Measurements from ENCODE around the gene HCFC1.
A peak's percentile ranks its signal among the peaks of the same experiment; 100 is the strongest.

HCFC1 gene

DNA sequence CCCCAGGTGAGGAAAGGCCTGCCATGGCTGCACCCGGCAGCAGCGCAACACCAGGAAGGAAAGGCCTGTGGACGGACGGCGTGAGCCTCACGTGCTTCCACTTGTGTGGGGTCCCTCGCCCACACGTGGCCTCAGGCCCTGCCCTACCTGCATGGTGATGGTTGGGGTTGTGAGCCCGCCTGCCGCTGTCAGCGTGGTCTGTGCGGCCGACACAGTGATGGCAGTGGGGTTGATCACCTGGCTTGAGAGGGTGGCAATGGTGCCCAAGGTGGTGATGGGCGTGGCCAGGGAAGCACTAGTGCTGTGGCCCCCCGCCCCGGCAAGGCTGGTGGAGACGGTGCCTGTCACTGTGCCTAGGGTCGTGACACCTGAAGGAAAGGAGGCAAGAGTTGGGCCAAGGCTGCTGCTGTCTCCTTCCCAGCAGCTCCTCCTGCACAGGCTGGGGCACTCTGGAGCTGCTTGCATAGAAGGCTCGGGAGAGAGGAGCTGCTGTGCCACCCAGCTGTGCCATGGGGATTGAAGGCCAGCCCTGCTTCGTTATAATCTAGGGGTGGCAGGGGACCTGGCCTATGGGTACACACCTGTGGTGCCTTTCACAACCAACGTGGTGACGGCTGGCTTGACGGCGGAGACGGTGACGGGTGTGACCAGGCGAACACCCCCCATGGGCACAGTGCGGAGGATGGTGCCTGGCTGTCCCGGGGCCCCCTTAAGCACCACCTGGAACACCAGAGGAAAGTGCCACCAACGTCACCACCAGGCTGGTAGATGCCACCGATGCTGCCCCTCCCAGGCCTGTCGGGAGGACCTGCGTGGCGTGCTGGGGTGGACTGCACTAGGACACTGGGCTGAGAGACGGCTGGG, 15.3 kb downstream of the HCFC1 start:
- DNase-seq, result no peak

DNA sequence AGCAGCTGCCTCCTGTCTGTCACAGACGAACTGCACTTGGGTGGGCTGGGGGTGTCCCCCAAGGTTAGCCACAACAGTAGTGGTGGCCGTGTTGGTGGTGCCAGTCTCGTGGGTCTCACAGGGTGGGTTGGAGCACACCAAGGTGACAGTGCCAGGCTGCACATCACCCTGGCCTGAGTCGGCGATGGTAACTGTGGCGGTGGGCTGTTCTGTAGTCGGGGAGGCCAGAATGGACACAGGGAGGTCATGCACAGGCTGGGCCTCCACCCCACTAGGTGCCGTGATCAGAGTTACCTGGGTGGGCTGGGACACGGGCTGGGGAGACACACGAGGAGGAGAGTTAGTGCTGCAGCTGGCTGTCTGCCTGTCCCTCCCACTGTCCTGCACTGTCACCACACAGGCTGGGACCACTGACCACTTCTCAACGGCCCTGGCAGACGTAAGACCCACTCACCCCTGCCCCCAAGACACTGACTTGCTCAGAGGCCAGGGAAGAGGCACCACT, 16.3 kb downstream of the HCFC1 start:
- DNase-seq, result no peak

DNA sequence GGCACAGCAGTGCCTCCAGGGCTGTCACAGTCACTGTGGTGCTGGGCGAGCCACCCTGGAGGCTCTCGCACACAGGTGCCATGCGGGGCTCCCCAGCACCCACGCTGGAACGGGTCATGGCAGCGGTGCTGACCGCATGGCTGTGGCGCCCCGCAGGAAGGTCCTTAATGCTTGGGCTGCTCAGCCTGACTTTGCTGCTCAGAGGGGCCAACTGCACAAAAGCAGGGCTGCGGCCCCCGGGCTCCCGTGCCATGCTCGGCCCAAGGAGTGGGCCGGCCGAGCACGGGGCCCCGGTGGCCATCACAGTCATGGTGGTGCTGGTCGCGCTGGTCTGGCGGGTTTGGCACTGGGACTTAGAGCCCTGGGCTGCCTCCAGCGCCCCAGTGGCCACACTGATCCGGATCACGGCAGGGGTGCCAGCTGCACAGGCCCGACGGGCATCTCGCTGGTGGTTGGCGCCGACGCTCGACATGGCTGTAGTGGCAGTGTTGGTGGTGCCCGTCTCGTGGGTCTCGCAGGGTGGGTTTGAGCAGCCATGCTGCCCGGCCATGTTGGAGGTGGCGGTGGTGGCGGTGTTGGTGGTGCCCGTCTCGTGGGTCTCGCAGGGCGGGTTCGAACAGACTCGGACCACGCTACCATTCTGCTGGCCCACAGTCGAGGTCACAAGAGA, 16.9 kb downstream of the HCFC1 start:
- no peak for DNase-seq

DNA sequence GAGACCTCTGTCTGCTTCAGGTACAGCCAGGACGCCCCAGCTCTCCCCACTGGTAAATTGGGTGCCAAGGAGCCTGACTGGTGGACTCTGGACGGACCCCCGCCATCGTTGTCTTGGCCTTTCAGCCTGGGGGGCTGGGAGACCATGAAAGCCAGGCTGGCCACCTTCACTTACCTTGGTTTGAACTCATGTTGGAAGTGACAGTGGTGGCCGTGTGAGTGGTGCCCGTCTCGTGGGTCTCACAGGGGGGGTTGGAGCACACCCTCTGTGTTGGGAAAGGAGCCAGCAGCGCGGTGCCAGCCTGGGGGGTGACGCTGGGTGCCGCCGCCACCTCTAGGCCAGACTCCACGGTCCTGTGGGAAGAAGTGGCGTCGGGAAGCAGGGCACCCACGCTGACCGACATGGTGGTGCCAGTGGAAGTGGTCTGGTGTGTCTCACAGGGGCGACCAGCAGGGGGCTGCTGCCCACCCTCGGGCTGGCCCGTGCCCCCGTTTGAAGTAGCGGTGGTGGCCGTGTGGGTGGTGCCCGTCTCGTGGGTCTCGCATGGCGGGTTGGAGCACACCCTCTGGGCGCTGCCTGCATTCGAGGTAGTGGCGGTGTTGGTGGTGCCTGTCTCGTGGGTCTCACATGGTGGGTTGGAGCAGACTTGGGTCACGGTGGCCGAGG, 17.6 kb downstream of the HCFC1 start:
- DNase-seq, result no peak

DNA sequence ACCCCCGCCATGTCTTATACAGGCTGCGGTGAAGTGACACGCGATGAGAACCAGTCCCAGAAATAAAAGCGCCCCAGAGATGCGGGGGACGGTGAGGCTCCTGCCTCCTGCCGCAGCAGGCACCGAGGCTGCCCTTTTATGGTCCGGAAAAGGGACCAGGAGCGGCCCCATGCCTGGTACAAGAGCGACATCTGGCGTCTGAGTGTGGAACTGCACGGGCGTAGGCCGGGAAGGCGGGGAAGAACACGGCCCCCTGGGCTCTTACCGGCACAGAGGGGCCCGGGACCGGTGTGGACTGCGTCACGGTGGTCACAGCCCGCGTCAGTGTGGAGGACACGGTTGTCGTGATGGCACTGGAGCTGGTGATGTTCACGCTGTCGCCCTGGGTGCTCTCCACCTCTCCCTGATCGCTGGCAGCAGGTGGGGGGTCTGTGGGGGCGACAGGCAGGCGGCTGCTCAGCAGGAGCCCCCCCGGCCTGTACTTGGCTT, 18.2 kb downstream of the HCFC1 start:
- peak; percentile 16 to 48 for DNase-seq

DNA sequence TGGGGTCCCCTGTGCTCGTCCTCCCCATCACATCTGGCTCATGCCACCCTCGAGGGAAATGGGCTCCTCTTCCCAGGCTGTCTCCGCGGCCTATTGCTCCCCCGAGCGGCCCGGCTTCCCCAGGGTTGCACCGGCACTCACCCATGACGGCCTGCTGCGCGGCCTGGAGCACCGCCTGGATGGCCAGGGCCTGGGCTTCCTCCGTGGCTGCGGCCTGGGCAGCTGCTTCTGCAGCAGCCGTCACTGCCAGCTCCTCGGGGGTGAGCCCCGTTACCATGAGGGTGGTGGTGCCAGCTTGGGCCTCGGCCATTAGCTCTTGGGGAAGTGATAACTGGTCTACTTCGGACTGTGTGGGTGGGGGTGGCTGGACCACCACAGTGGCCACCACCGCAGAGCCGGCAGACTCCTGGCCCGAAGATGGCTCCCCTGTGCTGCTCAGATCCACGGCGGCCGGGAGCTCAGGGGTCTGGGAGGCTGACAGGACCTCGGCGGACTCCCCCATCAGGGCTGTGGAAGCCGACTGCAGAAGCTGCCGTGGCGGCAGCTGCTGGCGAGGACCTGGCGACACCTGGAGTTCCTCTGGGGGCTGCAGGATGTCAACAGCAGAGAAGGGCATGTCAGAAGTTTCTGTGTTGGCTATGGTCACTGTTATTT, 19.1 kb downstream of the HCFC1 start:
- no peak for DNase-seq

DNA sequence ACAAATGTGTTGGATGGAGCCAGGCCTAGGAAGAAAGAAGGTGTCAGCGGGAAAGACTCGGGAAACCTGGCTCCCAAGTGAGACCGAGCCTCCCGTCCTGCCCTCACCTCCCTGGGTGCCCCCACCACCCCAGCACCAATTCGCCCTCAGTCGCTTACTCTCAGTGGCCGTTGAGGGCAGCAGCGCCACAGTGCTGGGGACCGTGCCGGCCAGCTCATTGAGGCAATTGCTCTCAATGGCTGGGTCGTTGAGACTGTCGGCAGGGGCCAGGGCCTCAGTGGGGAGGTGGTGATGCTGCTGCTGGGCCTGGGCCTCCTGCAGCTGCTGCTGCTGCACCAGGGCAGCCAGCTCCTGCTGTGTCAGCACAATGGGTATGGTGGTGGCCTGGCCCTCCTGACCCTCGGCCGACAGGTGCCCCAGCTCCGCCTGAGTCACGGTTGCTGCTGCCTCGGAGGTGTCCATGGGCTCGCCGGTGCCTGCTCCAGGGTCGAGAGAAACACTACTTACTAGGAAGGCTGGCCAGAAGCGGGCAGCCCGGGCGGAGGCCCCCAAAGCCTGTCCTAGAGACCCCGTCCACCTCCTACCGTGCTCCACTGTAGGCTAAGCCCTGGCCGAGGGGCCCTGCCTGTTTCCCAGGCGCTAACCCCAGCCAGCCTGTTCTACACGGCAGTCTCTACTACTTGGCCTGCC, 19.8 kb downstream of the HCFC1 start:
- no peak for DNase-seq

DNA sequence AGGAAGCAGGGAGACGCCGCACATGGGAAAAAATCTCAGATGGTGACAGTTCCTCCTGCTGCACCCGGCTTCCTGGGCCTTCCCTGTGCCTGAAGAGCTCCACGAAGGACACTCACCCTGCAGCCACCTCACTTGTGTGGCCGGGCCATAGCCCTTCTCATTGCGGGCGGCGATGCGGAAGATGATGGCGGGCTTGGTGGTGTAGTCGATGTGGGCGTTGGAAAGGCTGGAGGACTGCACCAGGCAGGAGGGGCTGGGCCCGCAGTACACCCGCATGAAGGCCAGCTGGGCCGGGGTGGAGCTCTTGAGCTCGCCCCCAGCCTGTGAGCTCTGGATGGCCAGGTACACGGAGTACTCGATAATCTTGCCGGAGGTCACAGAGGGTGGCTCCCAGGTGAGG, 21.5 kb downstream of the HCFC1 start:
- DNase-seq, result no peak

DNA sequence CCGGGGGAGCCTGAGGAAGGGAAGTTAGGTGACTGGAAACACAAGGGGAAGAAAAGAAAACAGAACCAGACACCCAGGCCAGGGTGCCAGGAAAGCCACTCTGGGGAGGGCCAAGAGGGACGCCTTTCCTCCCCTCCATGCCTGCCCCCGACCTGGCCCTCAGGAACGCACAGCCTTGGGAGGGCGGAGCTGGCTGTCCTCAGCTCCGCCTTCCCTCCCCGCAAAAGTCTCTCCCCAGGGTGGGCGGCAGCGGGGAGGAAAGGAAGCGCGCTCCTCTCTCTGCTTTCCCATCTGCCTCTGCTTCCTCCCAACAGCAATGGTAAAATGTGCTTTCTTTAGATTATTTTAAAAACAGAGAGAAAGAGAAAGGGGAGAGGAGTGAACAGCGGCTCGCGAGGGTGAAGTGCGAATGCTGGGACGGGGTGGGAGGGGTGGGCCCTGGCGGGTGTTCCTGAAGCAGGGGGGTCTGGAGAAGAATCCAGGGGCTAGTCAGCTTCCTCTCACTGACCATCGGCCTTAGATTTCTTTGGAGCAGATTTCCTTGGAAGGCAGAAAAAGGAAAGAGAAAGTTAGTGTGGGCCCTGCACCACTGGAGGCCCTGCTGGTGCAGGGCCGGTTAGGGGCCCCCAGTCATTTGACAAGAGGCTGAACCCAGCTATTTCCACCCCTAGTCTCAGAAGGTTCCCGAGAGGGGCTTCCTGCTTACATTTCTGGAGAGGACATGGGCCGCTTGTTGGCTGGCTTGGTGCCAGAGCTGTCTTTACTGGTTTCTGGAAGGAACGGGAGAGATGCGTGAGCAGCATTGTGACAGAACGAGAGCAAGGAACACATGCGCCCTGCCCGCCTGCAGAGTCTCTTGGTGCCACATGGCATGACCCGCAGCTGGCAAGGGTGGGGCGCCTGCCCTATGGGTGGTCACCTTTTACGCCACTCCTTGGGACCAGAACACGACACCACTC, 22.5 kb downstream of the HCFC1 start:
- no peak for DNase-seq

DNA sequence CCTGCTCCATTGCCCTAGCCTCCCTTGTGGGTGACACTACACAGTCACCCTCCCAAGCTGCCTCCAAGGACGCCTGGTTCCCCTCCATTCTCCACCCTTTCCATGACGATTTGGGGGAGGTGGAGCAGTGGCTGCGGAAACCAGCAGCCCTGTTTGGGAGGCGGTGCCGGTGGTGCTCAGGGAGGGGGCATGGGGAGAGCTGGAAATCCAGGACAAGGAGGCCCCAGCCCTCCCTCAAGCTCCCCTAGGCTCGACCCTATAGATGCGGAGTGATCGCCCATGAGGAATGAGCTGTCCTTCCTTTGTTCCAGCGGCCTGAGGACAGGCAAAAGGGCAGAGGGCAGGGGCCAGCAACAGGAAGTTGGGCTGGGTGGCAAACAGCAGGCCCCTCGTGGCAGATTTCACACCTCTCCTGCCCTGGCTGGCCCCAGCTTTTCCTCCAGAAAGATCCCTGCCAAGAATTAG, 23.6 kb downstream of the HCFC1 start:
- no peak for DNase-seq

DNA sequence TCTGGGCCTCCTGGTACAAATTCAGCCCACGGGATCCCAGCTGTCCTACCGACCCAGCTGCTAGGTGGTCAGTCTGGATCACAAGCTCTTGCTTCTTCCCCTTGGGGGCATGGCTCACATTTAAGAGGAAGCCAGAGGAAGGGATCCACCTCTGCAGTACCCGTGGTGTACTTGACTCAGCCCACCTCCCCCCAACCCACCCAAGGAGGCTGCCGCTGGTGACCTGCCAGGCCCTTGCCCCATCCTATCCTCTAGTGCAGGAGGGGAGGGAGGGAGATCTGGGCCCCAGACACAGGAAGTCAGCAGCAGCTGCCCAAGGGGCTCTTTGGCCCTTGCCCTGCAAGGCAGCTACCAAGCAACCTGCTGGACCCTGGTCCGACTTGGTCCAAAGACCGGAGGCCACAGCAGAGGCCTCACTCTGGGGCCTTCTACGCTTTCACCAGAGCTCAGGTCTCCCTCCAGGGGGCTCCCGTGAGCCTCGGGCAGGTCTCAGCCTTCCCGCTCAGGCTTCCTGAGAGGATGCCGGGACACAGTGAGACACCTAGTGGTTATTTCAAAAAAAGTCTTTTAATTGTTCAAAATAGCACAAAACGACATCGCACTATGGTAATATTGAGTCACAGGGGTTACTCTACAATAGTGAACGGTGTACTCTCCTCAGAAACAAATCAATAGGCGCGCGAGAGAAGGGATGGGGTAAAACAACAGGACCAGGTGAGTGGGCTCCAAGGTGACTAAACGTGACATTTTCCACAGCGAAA, 24.4 kb downstream of the HCFC1 start:
- DNase-seq, result peak; percentile 36 to 69

DNA sequence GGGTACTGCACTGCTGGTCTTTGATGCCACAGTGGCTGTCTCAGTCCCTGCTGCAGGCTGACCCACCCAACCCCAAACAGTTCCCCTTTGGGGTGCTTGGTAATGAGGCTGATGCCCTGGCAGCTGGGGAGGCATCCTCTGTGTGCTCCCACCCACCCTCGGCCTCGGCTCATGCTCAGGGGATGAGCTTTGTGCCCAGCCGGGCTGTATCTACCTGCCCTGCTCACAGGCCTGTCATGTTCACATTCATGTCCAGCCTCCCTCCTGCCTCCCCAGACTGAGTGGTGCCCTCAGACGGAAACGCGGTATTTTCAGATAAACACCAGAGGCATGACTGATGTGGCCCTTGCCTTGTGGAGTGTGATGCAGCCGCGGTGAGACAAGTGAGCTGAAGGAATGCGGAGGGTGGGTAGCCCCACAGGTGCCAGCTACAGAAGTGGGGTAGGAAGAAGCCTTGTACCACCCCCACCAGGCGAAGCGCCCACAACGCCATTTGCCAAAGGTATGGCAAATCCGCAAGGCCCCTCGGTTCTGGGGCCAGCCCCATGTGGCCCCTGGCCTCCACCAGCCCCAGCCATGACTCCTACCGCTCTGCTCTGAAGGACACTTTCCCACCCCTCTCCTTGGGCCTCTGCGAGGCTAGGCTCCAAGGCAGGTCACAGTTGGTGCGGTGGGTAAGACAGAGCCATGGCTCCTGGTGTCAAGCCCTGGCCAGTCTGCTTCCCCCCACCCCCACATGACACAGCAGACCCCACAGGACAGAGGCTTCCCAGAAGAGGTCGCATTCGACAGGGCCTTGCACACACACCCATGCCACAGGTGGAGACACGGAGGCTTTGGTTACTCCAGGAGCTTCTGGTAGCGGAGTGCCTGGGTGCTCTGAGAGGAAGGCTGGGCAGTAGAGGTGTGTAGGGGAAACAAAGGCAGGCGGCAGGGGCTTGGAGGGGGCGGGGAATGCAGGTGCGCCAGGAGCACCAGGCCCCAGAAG, 25.4 kb downstream of the HCFC1 start:
- DNase-seq, result no peak

DNA sequence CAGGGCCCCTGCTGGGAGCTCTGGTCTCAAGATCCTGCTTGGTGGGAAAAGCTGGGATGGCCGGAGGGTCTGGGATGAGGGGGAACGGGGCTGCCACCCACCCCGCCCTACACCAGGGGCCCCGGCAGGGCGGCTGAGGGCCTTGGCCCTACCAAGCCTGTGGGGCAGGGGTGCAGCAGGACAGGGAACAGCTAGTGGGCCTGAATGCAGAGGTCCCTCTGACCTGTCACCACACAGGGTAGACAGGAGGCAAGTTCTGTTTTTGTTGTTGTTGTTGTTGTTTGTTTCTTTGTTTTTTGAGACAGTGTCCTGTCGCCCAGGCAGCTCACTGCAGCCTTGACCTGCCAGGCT, 26.8 kb downstream of the HCFC1 start:
- no peak for DNase-seq

DNA sequence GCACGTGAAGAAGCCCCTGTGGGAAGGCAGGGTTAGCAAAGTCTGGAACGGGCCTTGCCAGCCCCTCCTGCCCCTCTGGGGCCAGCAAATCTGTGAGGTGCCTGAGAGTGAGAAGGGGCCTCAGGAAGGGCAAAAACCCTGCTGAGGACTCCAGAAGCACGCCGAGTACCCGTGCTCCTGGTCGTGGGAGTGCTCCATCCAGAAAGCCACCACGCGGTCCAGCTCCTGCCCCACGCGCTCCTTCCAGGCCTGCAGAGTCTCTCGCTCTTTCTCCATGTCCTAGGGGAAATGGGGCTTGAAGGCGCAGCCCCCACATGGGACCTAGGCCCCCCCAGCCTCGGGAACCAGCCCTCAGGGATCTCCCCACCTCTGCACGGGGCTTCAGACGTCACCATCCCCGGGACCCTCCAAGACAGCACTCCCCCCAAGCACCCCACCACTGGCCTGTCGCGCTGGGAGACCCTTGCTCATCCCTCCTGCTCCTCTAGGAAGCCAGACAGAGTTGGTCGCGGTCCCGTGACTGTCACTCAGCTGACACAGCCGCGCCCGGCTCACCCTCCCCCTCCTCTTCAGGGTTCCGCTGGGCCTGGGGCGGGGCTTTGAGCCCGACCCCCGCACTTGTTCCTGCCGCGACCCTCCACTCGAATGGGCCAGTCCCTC, 27.3 kb downstream of the HCFC1 start, which contains the start of gene RENBP:
Gene RENBP (minus strand): TSS at position 504 of the 660 bp plus-strand sequence. CDS start 33 bp downstream, at position 471.
- no peak for DNase-seq

DNA sequence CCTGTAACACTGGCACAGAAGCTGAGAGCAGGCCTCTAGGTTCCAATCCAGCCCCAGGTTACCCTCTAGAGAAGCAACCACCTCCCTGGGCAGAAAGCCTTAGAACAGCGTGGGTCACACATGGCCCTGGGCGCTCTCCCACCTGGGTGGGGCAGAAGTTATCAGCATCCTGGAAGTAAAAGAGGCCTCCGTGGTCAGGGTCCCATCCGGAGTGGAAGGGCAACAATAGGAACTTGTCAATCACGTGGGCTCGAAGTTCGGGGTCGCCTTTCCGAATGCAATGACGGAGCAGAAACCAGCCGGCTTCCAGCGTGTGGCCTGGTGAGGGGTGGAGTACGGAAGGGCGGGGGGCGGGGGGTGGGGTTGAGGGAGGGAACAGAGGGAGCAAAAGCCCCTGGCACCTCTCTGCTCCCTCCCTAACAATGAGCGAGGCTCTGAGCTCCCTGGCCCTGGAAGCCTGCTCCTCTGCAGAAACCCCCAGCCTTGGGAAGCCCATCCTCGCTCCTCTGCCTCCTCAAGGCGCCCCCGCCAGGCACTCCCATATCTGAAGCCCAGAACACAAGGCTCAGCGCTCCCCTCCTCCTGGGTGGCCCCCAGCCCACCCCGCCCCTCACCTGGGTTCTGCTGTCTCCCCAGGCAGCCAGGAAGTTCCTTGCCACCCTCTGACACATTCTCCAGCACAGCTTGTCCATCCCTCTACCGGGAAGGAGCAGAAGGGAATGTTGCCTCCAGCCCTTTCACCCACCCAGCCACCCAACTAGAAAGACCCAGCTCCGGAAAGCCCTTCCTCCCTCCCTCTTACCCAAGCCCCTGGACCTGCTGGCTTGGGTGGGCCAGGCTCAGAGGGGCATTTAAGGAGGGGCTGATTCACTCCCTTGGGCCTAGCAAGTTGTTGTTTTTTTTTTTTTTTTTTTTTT, 30.0 kb downstream of the HCFC1 start:
- no peak for DNase-seq

DNA sequence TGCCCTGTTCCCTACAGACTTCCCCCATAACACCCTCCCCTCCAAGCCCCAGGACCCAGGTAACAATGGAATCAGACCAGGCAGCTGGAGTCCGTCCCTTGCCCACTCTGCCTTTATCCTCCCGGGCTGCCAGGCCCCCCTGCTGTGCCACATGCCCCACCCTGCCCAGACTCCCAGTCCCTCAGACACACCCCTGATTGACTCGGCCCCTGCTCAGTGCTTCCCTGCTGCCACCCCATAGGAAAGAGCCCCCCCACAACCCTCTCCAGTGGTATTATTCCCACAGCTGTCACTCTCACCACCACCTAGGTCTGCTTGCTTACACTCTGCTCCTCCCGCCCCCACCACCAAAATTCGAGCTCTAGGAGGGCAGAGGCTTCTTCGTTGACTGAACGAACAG, 32.0 kb downstream of the HCFC1 start:
- DNase-seq, result no peak

DNA sequence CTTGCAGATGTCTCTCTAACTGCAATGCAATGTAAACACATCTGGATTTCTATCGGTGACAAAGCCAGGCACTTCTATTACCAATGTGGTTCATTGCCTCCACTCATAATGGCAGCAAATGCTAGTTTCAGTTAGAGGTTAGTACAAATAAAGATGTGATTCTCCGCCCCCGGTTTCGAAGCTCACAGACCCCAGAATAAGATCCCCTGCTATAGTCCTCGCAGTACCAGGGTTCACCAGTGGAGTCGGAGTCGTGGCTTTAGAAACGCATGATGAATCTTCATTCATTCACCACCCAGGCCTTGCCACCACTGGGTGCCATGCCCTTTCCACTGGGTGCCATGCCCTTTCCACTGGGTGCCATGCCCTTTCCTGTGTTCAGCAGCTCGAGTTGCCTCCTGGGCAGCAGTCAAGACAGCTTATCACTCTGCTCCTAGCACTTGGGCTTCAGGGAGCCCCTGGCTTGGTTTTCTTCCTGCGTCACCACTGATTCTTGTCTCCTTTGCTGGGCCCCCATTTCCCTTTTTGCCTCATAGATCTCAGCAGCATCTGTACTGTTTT, 33.3 kb downstream of the HCFC1 start:
- no peak for DNase-seq
